Stimulated activated CD4-positive, alpha-beta T cell treated with anti-CD3 and anti-CD28 coated beads, TNF-alpha, amount 100 ng/mL, for 4 hours (primary cell): ENCODE data around the gene GDF11.

Experiments
- DNase-seq, 3 experiments: peaks; one replicate each; pipeline ENCODE4 v3.0.0-alpha.2; 2020; ENCODE audit warnings: low read depth in 3 of 3

The GDF11 gene

DNA sequence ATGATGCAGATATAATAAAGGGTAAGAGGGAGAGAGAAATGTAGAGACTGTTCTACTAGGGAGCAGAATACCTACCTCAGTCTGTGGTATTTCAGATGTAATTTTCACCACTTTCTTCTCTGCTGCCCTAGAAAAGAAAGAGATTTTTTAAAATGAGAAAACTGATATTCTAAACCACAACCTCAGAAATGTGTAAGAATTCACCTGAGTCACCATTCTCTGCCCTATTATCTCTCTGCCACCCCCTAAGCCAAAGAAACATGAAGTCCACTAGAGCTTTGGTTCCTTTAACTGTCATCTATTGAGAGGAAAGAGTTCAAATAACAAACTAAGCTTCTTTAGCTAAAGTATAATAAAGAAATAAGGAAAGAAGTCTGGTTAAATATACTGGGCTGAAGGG, 53.0 kb downstream of the GDF11 start:
- DNase-seq = no peak

DNA sequence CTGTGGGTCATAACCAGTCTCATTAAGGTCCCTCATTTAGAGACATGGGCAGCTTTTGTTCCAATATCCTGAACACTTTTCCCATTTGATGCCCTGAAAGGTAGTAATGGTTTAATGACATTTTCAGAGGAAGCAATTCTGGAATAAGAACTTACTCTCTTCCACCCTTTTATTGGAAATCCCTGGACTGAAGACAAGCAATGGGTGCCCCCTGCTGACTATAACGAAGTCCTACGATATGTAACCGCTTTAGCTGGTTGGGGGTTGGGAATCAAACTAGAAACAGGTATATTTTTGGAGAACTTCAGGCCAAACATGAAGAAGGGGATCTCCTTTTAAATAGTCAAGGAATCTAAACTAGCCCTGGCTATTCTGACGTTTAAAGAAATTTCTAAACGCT, 54.1 kb downstream of the GDF11 start:
- DNase-seq = no peak

DNA sequence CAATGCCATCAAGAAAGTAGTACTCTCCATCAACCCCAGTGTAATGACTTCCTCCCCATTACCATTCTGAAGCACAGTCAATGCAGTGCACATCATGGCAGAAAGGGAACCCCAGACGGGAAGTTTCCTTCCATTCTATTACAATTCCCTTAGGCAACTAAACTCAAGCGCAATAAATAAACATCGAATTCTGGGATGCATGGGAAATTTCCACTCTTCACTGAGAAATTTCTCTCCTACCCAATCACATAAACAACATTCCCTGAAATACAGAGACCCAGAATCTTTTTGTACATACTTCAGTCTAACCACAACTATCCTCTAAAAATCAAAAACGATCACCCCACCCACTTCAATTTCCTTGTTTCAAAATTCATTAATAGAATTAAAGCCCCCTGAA, 54.6 kb downstream of the GDF11 start:
- no peak for DNase-seq
